K562 (cell line): ENCODE results near the gene LLGL2. TPM values are rescaled to one million over a fixed set of nuclear protein-coding genes. Genes with fewer than 3 reads are reported as not detected.

Experiments
- ATAC-seq: fragments of 200-7000 bp; cut with Tn5 transposase; 3 replicates; pipeline ENCODE4 v1.9.1; 2020; ENCODE audit warnings: moderate library complexity
- BruUV-seq: library from RNA; stranded (reverse); fragments of 400-500 nt; replicated peaks from 2 replicates; lab custom pipeline; 2021; lab: Mats Ljungman, UMichigan
- CTCF ChIA-PET: fragments of 300-600 bp; formaldehyde crosslinking; extraction: SDS; loops from one replicate; lab custom pipeline; 2021; ENCODE audit warnings: low intra/inter-chr PET ratio; lab: Yijun Ruan, JAX
- POLR2A ChIA-PET: fragments of 300-600, 350-650 bp; sonication (Branson Sonifier 250); formaldehyde crosslinking; extraction: SDS; loops from one replicate; lab custom pipeline; 2021; ENCODE audit warnings: antibody characterized with exemption, inconsistent platforms; lab: Yijun Ruan, JAX
- DNase-seq, 4 experiments: peaks; one replicate each; pipeline versions ENCODE4 v3.0.0 to v3.0.0-alpha.2; 2011 to 2018; ENCODE audit warnings: low spot score in 3 of 4, mixed read lengths in 3 of 4; ENCODE audit errors: extremely low read depth in 1 of 4
- FAIRE-seq: peaks from 2 replicates; lab custom pipeline; 2011; peaks lifted over from hg19 to GRCh38; lab: Jason Lieb, UNC
- H2AFZ ChIP-seq: 2 replicates; pipeline ENCODE4 v1.6.0; 2011; ENCODE audit warnings: low read depth, low read length, control low read depth, inconsistent platforms
- H3K27ac ChIP-seq: fragments of 200-600 bp; 3 replicates; pipeline ENCODE4 v1.8.0; 2011; ENCODE audit warnings: low read depth, mild to moderate bottlenecking, control low read depth, inconsistent platforms, low read length, moderate library complexity, mixed read lengths; ENCODE audit errors: extremely low read depth
- H3K27me3 ChIP-seq, 2 experiments: fragments of 300-600 bp in 1 of 2; 2 replicates in 1 of 2; 3 replicates in 1 of 2; pipeline versions ENCODE4 v1.6.0 to v1.8.0; 2011; ENCODE audit warnings: inconsistent platforms in 2 of 2, low read length in 2 of 2, mild to moderate bottlenecking in 1 of 2, mixed read lengths in 1 of 2, moderate library complexity in 1 of 2; ENCODE audit not compliant: control insufficient read depth in 2 of 2, insufficient read depth in 2 of 2
- H3K36me3 ChIP-seq: fragments of 300-600 bp; 3 replicates; pipeline ENCODE4 v1.8.0; 2011; ENCODE audit warnings: mild to moderate bottlenecking, low read length, inconsistent platforms; ENCODE audit not compliant: control insufficient read depth, insufficient read depth
- H3K4me1 ChIP-seq, 2 experiments: fragments of 200-600 bp in 1 of 2; replicated peaks in 1 of 2; 2 replicates in 1 of 2; 3 replicates in 1 of 2; pipeline versions ENCODE4 v1.5.1 to v1.8.0; 2011; ENCODE audit warnings: inconsistent platforms in 2 of 2, low read length in 2 of 2, mild to moderate bottlenecking in 1 of 2, mixed read lengths in 1 of 2, moderate library complexity in 1 of 2; ENCODE audit not compliant: control insufficient read depth in 2 of 2, insufficient read depth in 2 of 2
- H3K4me2 ChIP-seq: 2 replicates; pipeline ENCODE4 v1.6.1; 2011; ENCODE audit warnings: low read length, control low read depth, inconsistent platforms, mixed read lengths; ENCODE audit not compliant: insufficient read depth
- H3K4me3 ChIP-seq: fragments of 200-600 bp; sonication (generic), shearing (Covaris generic); 2 replicates; pipeline ENCODE4 v1.5.1; 2016; ENCODE audit warnings: control low read depth, inconsistent platforms
- H3K79me2 ChIP-seq: fragments of 200-600 bp; 3 replicates; pipeline ENCODE4 v1.8.0; 2011; ENCODE audit warnings: low read length, inconsistent platforms; ENCODE audit not compliant: control insufficient read depth, insufficient read depth
- H3K9ac ChIP-seq, 2 experiments: 2 replicates each; pipeline versions ENCODE4 v1.6.0 to v1.6.1; 2011; ENCODE audit warnings: low read depth in 2 of 2, low read length in 2 of 2, control low read depth in 1 of 2, inconsistent platforms in 1 of 2, mild to moderate bottlenecking in 1 of 2, mixed read lengths in 1 of 2; ENCODE audit not compliant: insufficient read depth in 1 of 2
- H3K9me1 ChIP-seq: one replicate; pipeline ENCODE4 v1.6.0; 2011; ENCODE audit warnings: inconsistent platforms, mild to moderate bottlenecking, low read length, moderate library complexity; ENCODE audit not compliant: control insufficient read depth, insufficient read depth
- H3K9me3 ChIP-seq: replicated peaks from 2 replicates; pipeline ENCODE4 v1.5.1; 2011; ENCODE audit warnings: low read depth, low read length, inconsistent platforms; ENCODE audit not compliant: control insufficient read depth, insufficient read depth
- H4K20me1 ChIP-seq: replicated peaks from 2 replicates; pipeline ENCODE4 v1.6.1; 2011; ENCODE audit warnings: low read length, inconsistent platforms, mixed read lengths; ENCODE audit not compliant: control insufficient read depth, insufficient read depth
- CBFA2T3 ChIP-seq: fragments of 450-650 bp; IDR thresholded peaks from 2 replicates; pipeline ENCODE4 v1.6.1; 2017
- COPS2 ChIP-seq: fragments of 450-650 bp; conservative IDR thresholded peaks from 2 replicates; pipeline ENCODE4 v1.6.1; 2016; ENCODE audit warnings: mild to moderate bottlenecking, moderate library complexity
- RBM15 ChIP-seq: fragments of 200-400 bp; formaldehyde crosslinking; IDR thresholded peaks from 2 replicates; pipeline ENCODE4 v1.6.1; 2018; ENCODE audit warnings: mild to moderate bottlenecking, low read length, moderate library complexity; ENCODE audit not compliant: insufficient read depth
- SMAD2 ChIP-seq: fragments of 150-350 bp; IDR thresholded peaks from 2 replicates; pipeline ENCODE4 v1.6.1; 2014; ENCODE audit warnings: low read depth, mild to moderate bottlenecking, low read length
- SPI1 ChIP-seq: IDR thresholded peaks from 2 replicates; pipeline ENCODE4 v1.6.1; 2011; ENCODE audit warnings: low read depth, low read length, control low read depth, borderline replicate concordance
- ZNF165 ChIP-seq: fragments of 250-450 bp; sonication (Bioruptor Pico); IDR thresholded peaks from 2 replicates; pipeline ENCODE4 v1.4.0; 2020; ENCODE audit warnings: borderline replicate concordance
- ZZZ3 ChIP-seq: fragments of 450-650 bp; IDR thresholded peaks from 2 replicates; pipeline ENCODE4 v1.6.1; 2016; ENCODE audit warnings: antibody characterized with exemption, mild to moderate bottlenecking, moderate library complexity
- whole genome bisulfite sequencing: fragments of 100-300 bp; shearing (Covaris generic); methylation state at CpG from one replicate; pipeline ENCODE4 v1.1.6; 2016; ENCODE audit warnings: low coverage, mixed read lengths; ENCODE audit not compliant: insufficient coverage; ENCODE audit errors: missing lambda C conversion rate; 5-methylcytosine and 5-hydroxymethylcytosine counted together
- in situ Hi-C: fragments of 300-500 bp; cut with MboI; formaldehyde crosslinking; loops from 4 replicates; pipeline ENCODE4 v1.15.0; 2018; ENCODE audit warnings: inconsistent platforms, mixed read lengths
- intact Hi-C: fragments of 100-400 bp; cut with micrococcal nuclease; formaldehyde crosslinking; loops from 2 replicates; pipeline ENCODE4 v1.14.2; 2022
- polyA plus RNA-seq, 8 experiments: library from polyadenylated mRNA; depleted of rRNA in 4 of 8; stranded (reverse) in 5 of 8; unstranded in 3 of 8; fragments of >200 nt; fragmentation: Nextera tagmentation in 2 of 8; fragmentation: Illumina TruSeq in 1 of 8; extraction: Ambion mirVana in 2 of 8; extraction: Trizol in 1 of 8; gene quantifications; 2 replicates each; pipeline versions ENCODE4 v1.2.1 to v1.2.3, GENCODE V29; 2011 to 2014; ENCODE audit warnings: inconsistent platforms in 1 of 8, missing spikeins in 1 of 8
- total RNA-seq, 7 experiments: library from RNA; depleted of rRNA in 6 of 7; stranded (reverse); fragments of >200 nt in 6 of 7; fragmentation: Illumina TruSeq in 2 of 7; extraction: Trizol in 2 of 7; gene quantifications; 2 replicates each; pipeline versions ENCODE4 v1.2.1 to v1.2.3, GENCODE V29; 2011 to 2021; ENCODE audit warnings: low replicate concordance in 1 of 7

Gene LLGL2
- total and polyA plus RNA-seq, 9 of the 15 experiments (the other 6 are each of a cell fraction or from before 2014, with no cell fraction given), result 0.32 to 24.4 (median 10.2) TPM

GRCh38 chr17:75517297-75517865, 8.1 kb upstream of the LLGL2 start:
- H3K9me1 ChIP-seq, result peaks cover 5% of the 10 kb centered on the region
- no peak for ATAC-seq
- 38% methylated on average over 9 of the region's 10 CpGs for WGBS
- FAIRE-seq, result peak; percentile 69
- TF ChIP-seq RBM15, result no peak
- TF ChIP-seq COPS2, result no peak
- TF ChIP-seq SMAD2, result no peak
- TF ChIP-seq CBFA2T3, result peak; percentile 7; the same call in 1 of the 2 replicates
- no peak for TF ChIP-seq ZNF165 (CRISPR knock-in tag)
- TF ChIP-seq, all 486 proteins: peak for 1
- H3K79me2 ChIP-seq, result peaks cover 10% of the 10 kb centered on the region
- H3K9ac ChIP-seq, result peak overlapping the region; percentile 47 to 93
- H3K4me3 ChIP-seq, result peak overlapping the region; percentile 91
- peaks cover 8% of the 10 kb centered on the region; the same call in 1 of the 2 replicates for H4K20me1 ChIP-seq
- TSS peak; percentile 57 for BruUV-seq
- no peaks in the 10 kb centered on the region for H3K9me3 ChIP-seq
- H3K4me1 ChIP-seq, result peaks cover 25 to 59% of the 10 kb centered on the region in 2 experiments; a peak in 4 of 5 replicates
- peaks cover 47% of the 10 kb centered on the region; the same call in 2 of the 3 replicates for H3K36me3 ChIP-seq
- no peaks in the 10 kb centered on the region for H3K27me3 ChIP-seq
- CTCF ChIA-PET, result no interaction called here
- peak overlapping the region; percentile 80; the same call in 1 of the 2 replicates for H2AFZ ChIP-seq
- no peak overlapping the region for H3K27ac ChIP-seq
- in situ Hi-C loops (no loop called here), intact Hi-C loops (loop anchor here (5.0 kb wide), 2 partner anchors 70 to 235 kb away; partner anchors contain the start of gene MYO15B)
- POLR2A ChIA-PET, result interaction anchor here (1.6 to 1.7 kb wide), 2 partner anchors 9 to 15 kb away, joined by 4 to 5 read pairs; no protein-coding TSS in a partner anchor
- H3K4me2 ChIP-seq, result peak overlapping the region; percentile 87
- peak in 1 of 4 experiments; percentile 40 for DNase-seq

GRCh38 chr17:75518201-75518600, 7.3 kb upstream of the LLGL2 start:
- DNase-seq, result no peak
- CTCF ChIA-PET, result no interaction called here
- H3K36me3 ChIP-seq, result peaks cover 50% of the 10 kb centered on the region
- intact Hi-C loops, result loop anchor here (5.0 kb wide), 2 partner anchors 69 to 234 kb away; partner anchors contain the start of gene MYO15B
- no peaks in the 10 kb centered on the region for H3K9me3 ChIP-seq
- in situ Hi-C loops, result no loop called here
- no TSS peak for BruUV-seq
- POLR2A ChIA-PET, result interaction anchor here (1.0 to 1.7 kb wide), 3 partner anchors 8 to 14 kb away, joined by 3 to 4 read pairs (median 3); no protein-coding TSS in a partner anchor
- peaks cover 20 to 50% of the 10 kb centered on the region in 2 experiments; a peak in 4 of 5 replicates for H3K4me1 ChIP-seq
- H3K27ac ChIP-seq, result no peak overlapping the region
- ATAC-seq, result no peak
- H3K4me3 ChIP-seq, result no peak overlapping the region
- no peak for FAIRE-seq
- peaks cover 10% of the 10 kb centered on the region for H3K79me2 ChIP-seq
- H3K27me3 ChIP-seq, result no peaks in the 10 kb centered on the region
- H2AFZ ChIP-seq, result no peak overlapping the region
- WGBS, result 52% methylated on average over 3 of the region's 3 CpGs
- no peak for TF ChIP-seq ZZZ3
- peak; percentile 65; the same call in 1 of the 2 replicates for TF ChIP-seq SPI1
- no peak overlapping the region for H3K9ac ChIP-seq
- peaks cover 8% of the 10 kb centered on the region; the same call in 1 of the 2 replicates for H4K20me1 ChIP-seq
- H3K4me2 ChIP-seq, result no peak overlapping the region
- H3K9me1 ChIP-seq, result peaks cover 5% of the 10 kb centered on the region
